ENCODE data around the gene PATJ. TPM values are rescaled to one million over a fixed set of nuclear protein-coding genes. Genes with fewer than 3 reads are reported as not detected.

PATJ gene
- total and polyA plus RNA-seq, 2 experiments from 2014 or later = 20.0 to 44.8 TPM

DNA sequence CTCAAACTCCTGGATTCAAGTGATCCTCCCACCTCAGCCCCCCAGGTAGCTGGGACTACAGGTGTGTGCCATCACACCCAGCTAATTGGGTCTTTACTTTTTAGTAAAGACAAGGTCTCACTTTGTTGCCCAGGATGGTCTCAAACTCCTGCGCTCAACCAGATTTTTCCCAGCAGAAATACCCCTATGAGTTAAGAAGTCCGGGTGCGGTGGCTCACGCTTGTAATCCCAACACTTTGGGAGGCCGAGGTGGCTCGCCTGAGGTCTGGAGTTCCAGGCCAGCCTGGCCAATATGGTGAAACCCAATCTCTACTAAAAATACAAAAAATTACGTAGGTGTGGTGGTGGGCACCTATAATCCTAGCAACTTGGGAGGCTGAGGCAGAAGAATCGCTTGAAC, 445.8 kb downstream of the PATJ start:
- H4K20me1 ChIP-seq (ENCODE audit: insufficient read depth, poor library complexity, severe bottlenecking) = no peaks in the 10 kb centered on the region
- no peak overlapping the region for H2AFZ ChIP-seq

GRCh38 chr1:62194651-62195544, 452.6 kb downstream of the PATJ start, which contains the start of gene L1TD1:
Gene L1TD1, plus strand, starts transcription at chr1:62194849. Its CDS starts 11,780 bp downstream, at chr1:62206629.
- peak within 1 kb of the TSS; percentile 76 for H3K4me2 ChIP-seq
- DNase-seq (ENCODE audit: low spot score) = peak; percentile 60
- WGBS (ENCODE audit: low lambda C conversion rate, missing lambda C conversion rate) = 6% methylated on average over 43 of the region's 55 CpGs
- no peak within 1 kb of the TSS for H3K27ac ChIP-seq
- H3K36me3 ChIP-seq (replicated peaks; ENCODE audit: insufficient read depth, low read depth) = no peaks in the 10 kb centered on the region
- no peaks in the 10 kb centered on the region for H3K4me1 ChIP-seq (ENCODE audit: insufficient read depth)
- no peaks in the 10 kb centered on the region for H3K9me3 ChIP-seq (ENCODE audit: low read depth)
- H3K27me3 ChIP-seq = peaks cover 13% of the 10 kb centered on the region
- H2AFZ ChIP-seq = peak within 1 kb of the TSS; percentile 12
- H3K9me2 ChIP-seq (replicated peaks; ENCODE audit: insufficient read depth) = no peaks in the 10 kb centered on the region
- TF ChIP-seq EZH2 (IDR thresholded peaks at IDR 0.05; ENCODE audit: borderline replicate concordance) = peak; percentile 10
- no peak for TF ChIP-seq EZH2phosphoT487 (IDR thresholded peaks at IDR 0.05; ENCODE audit: low read depth, severe bottlenecking, unreplicated experiment)
- TF ChIP-seq CTCF (IDR thresholded peaks at IDR 0.05; ENCODE audit: poor library complexity) = no peak
- no peaks in the 10 kb centered on the region for H3K79me2 ChIP-seq
- no peaks in the 10 kb centered on the region for H4K20me1 ChIP-seq (ENCODE audit: insufficient read depth, poor library complexity, severe bottlenecking)
- no peak within 1 kb of the TSS for H3K4me3 ChIP-seq

More for the DNA sequence above, 445.8 kb downstream of the PATJ start:
- Histone ChIP-seq H3K4me3 (no peak overlapping the region), H3K27ac (no peak overlapping the region), H3K27me3 (no peaks in the 10 kb centered on the region), H3K36me3 (replicated peaks; ENCODE audit: insufficient read depth, low read depth) (no peaks in the 10 kb centered on the region), H3K9me3 (ENCODE audit: low read depth) (no peaks in the 10 kb centered on the region), H3K4me2 (no peak overlapping the region), H3K4me1 (ENCODE audit: insufficient read depth) (no peaks in the 10 kb centered on the region), H3K9me2 (replicated peaks; ENCODE audit: insufficient read depth) (no peaks in the 10 kb centered on the region), H3K79me2 (no peaks in the 10 kb centered on the region)
- no peak for TF ChIP-seq EZH2 (IDR thresholded peaks at IDR 0.05; ENCODE audit: borderline replicate concordance)
- TF ChIP-seq CTCF (IDR thresholded peaks at IDR 0.05; ENCODE audit: poor library complexity) = no peak
- TF ChIP-seq EZH2phosphoT487 (IDR thresholded peaks at IDR 0.05; ENCODE audit: low read depth, severe bottlenecking, unreplicated experiment) = no peak
- DNase-seq (ENCODE audit: low spot score) = no peak
- WGBS (ENCODE audit: low lambda C conversion rate, missing lambda C conversion rate) = 97% methylated on average over 8 of the region's 8 CpGs

DNA sequence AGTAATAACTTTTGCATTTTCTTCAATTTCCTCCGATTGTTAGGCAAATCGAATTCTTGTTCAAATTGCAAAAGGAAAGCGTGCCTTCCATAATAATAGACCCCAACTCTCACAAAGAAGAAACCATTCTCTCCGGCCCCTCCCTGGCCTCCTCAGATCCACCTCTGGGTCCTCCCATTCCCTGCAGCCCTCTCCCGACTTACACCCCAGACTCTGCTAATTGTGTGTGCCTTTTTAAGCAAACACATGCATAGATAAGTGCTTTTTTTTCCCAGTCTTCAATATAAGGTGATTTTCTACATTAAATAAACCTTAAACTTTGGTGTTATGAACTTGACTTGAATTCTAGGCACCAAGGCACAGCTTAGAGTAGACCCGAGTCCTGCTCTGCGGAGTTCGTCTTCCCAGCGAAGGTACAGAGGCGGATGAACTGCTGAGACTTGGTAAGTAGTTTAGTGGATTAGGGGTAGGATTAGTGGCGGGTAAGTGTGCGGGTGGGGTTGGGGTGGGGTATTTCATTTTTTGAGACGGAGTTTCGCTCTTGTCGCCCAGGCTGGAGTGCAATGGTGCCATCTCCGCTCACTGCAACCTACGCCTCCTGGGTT, 453.9 kb downstream of the PATJ start:
- Histone ChIP-seq H3K36me3 (replicated peaks; ENCODE audit: insufficient read depth, low read depth) (no peaks in the 10 kb centered on the region), H4K20me1 (ENCODE audit: insufficient read depth, poor library complexity, severe bottlenecking) (no peaks in the 10 kb centered on the region), H2AFZ (no peak overlapping the region), H3K4me1 (ENCODE audit: insufficient read depth) (no peaks in the 10 kb centered on the region), H3K27me3 (peaks cover 13% of the 10 kb centered on the region), H3K79me2 (no peaks in the 10 kb centered on the region), H3K27ac (no peak overlapping the region), H3K4me2 (peak overlapping the region; percentile 76), H3K9me3 (ENCODE audit: low read depth) (no peaks in the 10 kb centered on the region), H3K4me3 (no peak overlapping the region), H3K9me2 (replicated peaks; ENCODE audit: insufficient read depth) (no peaks in the 10 kb centered on the region)
- no peak for TF ChIP-seq CTCF (IDR thresholded peaks at IDR 0.05; ENCODE audit: poor library complexity)
- TF ChIP-seq EZH2phosphoT487 (IDR thresholded peaks at IDR 0.05; ENCODE audit: low read depth, severe bottlenecking, unreplicated experiment) = no peak
- TF ChIP-seq EZH2 (IDR thresholded peaks at IDR 0.05; ENCODE audit: borderline replicate concordance) = no peak
- 63% methylated on average over 17 of the region's 17 CpGs for WGBS (ENCODE audit: low lambda C conversion rate, missing lambda C conversion rate)
- DNase-seq (ENCODE audit: low spot score) = no peak

All from hepatocyte (in vitro differentiated cells).